Measurements from ENCODE around the gene ATF5. TPM values are rescaled to one million over a fixed set of nuclear protein-coding genes. Genes with fewer than 3 reads are reported as not detected.

Gene ATF5
- total and polyA plus RNA-seq, 2 of the 13 experiments (the other 11 are each of a cell fraction or from before 2014, with no cell fraction given) = 5.2 to 10.3 TPM

DNA sequence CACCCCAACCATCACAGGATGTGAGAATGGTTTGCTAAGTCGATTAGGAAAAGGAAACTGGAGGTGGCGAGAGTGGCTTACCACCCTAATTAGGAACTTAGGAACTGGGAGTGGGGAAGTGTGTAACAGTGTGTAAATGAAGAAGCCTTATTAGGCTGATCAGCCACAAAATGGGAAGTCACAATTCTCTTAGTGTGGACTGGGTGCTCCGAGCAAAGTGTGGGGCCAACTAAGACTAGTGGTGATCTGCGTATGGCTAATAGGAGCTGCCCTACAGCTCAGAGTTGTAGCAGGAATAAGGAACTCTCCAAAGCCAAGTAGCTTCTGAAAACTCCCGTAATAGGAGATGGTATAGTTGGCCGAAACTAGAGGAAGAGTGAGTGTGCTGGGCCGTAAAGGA is 24.4 kb downstream of the ATF5 start:
- in situ Hi-C loops (cut with HindIII; ENCODE audit: extremely low pct_ligation_motif_present, low pct_unique_long_range_greater_than_20kb) = no loop called here
- DNase-seq (ENCODE audit: low spot score) (no peak), FAIRE-seq (no peak), ATAC-seq (no peak)
- Histone ChIP-seq H3K4me2 (ENCODE audit: low read depth, low read length) (no peak overlapping the region), H4K20me1 (ENCODE audit: insufficient read depth, low read length) (no peaks in the 10 kb centered on the region), H3K9ac (ENCODE audit: insufficient read depth, low read depth, low read length) (no peak overlapping the region), H2AFZ (ENCODE audit: low read length) (no peak overlapping the region), H3K27ac (ENCODE audit: extremely low read length, insufficient read depth, low read length) (no peak overlapping the region), H3K9me3 (ENCODE audit: low read length) (no peaks in the 10 kb centered on the region), H3K79me2 (ENCODE audit: insufficient read depth, low read length) (no peaks in the 10 kb centered on the region), H3K36me3 (replicated peaks in 1 of 2; ENCODE audit: control insufficient read depth in 1 of 2, insufficient read depth in 2 of 2, low read length in 2 of 2) (no peaks in the 10 kb centered on the region), H3K4me3 (replicated peaks in 1 of 3; ENCODE audit: insufficient read depth in 1 of 3, low read depth in 2 of 3, low read length in 3 of 3) (no peak overlapping the region), H3K27me3 (ENCODE audit: control insufficient read depth in 1 of 2, insufficient read depth in 2 of 2, low read length in 2 of 2) (peaks cover 0 to 36% of the 10 kb centered on the region in 2 experiments; a peak in 3 of 5 replicates), H3K4me1 (ENCODE audit: insufficient read depth, low read length) (peaks cover 64% of the 10 kb centered on the region)
- WGBS (ENCODE audit: low lambda C conversion rate) = 54% methylated on average over 7 of the region's 7 CpGs
- no peak for TF ChIP-seq ZNF180 (CRISPR knock-in tag; IDR thresholded peaks at IDR 0.05; ENCODE audit: borderline replicate concordance, low read depth)
- TF ChIP-seq POLR2G (IDR thresholded peaks at IDR 0.05; ENCODE audit: low read depth, low read length) = no peak
- TF ChIP-seq MTA1 (CRISPR knock-in tag; IDR thresholded peaks at IDR 0.05; ENCODE audit: borderline replicate concordance) = no peak
- no peak for TF ChIP-seq REPIN1 (CRISPR knock-in tag; IDR thresholded peaks at IDR 0.05; ENCODE audit: borderline replicate concordance, low read depth)
- TF ChIP-seq ZNF660 (CRISPR knock-in tag; IDR thresholded peaks at IDR 0.05; ENCODE audit: borderline replicate concordance, low read depth) = no peak
- CTCF ChIA-PET (ENCODE audit: low intra/inter-chr PET ratio, low total read pairs) = no interaction called here
- POLR2A ChIA-PET = interaction anchor here (1.3 to 2.9 kb wide), 2 partner anchors 23 to 24 kb away, joined by 4 to 17 read pairs; partner anchors contain the start of genes ATF5 and NUP62
- no TSS peak for BruUV-seq (replicated peaks)
- intact Hi-C loops (cut with micrococcal nuclease; ENCODE audit: unreplicated experiment) = no loop called here

DNA sequence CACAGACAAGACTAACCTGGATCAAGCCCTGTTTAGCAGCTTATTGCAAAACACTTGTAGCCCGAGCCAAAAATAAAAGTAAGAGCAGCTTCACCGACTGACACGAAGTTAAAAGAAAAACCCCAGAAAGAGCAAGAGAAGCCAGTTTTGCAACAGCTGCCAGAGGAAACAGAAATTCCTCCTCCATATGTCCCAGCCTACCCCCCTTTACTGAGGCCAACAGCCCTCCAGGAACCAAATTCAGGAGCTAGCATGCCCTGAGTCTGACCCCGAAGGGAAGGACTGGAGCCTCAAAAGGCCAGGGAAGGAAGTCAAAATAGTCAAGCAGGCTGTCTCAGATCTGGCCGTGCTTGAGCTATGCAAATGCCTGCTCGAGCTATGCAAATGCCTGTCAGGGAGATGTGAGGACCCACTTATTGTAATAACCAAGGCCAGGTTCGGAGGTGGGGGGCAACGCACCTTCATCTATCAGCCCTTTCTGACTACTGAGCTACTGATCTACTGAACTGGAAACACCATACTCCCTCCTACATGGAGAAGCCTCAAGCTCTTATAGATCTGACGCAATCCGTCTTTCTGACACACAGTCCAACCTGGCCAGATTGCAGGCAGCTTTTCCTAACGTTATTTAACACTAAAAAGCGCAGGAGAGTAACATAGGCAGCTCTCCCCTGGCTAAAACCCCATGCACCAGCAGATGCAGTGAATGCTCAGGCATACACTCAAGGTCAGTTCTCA is 25.3 kb downstream of the ATF5 start:
- Histone ChIP-seq H3K4me1 (ENCODE audit: insufficient read depth, low read length) (peaks cover 64% of the 10 kb centered on the region), H3K27ac (ENCODE audit: extremely low read length, insufficient read depth, low read length) (no peak overlapping the region), H4K20me1 (ENCODE audit: insufficient read depth, low read length) (no peaks in the 10 kb centered on the region), H3K4me3 (replicated peaks in 1 of 3; ENCODE audit: insufficient read depth in 1 of 3, low read depth in 2 of 3, low read length in 3 of 3) (peak overlapping the region in 2 of 3 experiments; percentile 0 to 31; a peak in 1 of 6 replicates), H3K9me3 (ENCODE audit: low read length) (no peaks in the 10 kb centered on the region), H2AFZ (ENCODE audit: low read length) (no peak overlapping the region), H3K4me2 (ENCODE audit: low read depth, low read length) (peak overlapping the region; percentile 57), H3K27me3 (ENCODE audit: control insufficient read depth in 1 of 2, insufficient read depth in 2 of 2, low read length in 2 of 2) (peaks cover 0 to 36% of the 10 kb centered on the region in 2 experiments; a peak in 3 of 5 replicates), H3K36me3 (replicated peaks in 1 of 2; ENCODE audit: control insufficient read depth in 1 of 2, insufficient read depth in 2 of 2, low read length in 2 of 2) (no peaks in the 10 kb centered on the region), H3K79me2 (ENCODE audit: insufficient read depth, low read length) (no peaks in the 10 kb centered on the region), H3K9ac (ENCODE audit: insufficient read depth, low read depth, low read length) (no peak overlapping the region)
- ChIA-PET POLR2A (interaction anchor here (1.3 to 2.9 kb wide), 2 partner anchors 22 to 25 kb away, joined by 4 to 17 read pairs; partner anchors contain the start of genes ATF5 and NUP62), CTCF (ENCODE audit: low intra/inter-chr PET ratio, low total read pairs) (no interaction called here)
- 7% methylated on average over 5 of the region's 12 CpGs for WGBS (ENCODE audit: low lambda C conversion rate)
- in situ Hi-C loops (cut with HindIII; ENCODE audit: extremely low pct_ligation_motif_present, low pct_unique_long_range_greater_than_20kb) = no loop called here
- ATAC-seq (peak; percentile 19; the same call in 1 of the 3 replicates), FAIRE-seq (peak; percentile 34), DNase-seq (ENCODE audit: low spot score) (peak; percentile 14)
- BruUV-seq (replicated peaks) = no TSS peak
- intact Hi-C loops (cut with micrococcal nuclease; ENCODE audit: unreplicated experiment) = no loop called here
- TF ChIP-seq CEBPG (CRISPR knock-in tag; IDR thresholded peaks at IDR 0.05) (peak; percentile 81), TCF7L2 (IDR thresholded peaks at IDR 0.05; ENCODE audit: low read depth, low read length) (no peak), MYC (CRISPR knock-in tag; IDR thresholded peaks at IDR 0.05; ENCODE audit: borderline replicate concordance) (no peak), ZNF205 (CRISPR knock-in tag; IDR thresholded peaks at IDR 0.05) (0 out of 2 replicates have a peak, but pooled peaks have one; percentile 13)
- TF ChIP-seq, protein P1, sequence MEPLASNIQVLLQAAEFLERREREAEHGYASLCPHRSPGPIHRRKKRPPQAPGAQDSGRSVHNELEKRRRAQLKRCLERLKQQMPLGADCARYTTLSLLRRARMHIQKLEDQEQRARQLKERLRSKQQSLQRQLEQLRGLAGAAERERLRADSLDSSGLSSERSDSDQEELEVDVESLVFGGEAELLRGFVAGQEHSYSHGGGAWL (CRISPR knock-in tag; IDR thresholded peaks at IDR 0.05) = no peak
- TF ChIP-seq, protein P2, sequence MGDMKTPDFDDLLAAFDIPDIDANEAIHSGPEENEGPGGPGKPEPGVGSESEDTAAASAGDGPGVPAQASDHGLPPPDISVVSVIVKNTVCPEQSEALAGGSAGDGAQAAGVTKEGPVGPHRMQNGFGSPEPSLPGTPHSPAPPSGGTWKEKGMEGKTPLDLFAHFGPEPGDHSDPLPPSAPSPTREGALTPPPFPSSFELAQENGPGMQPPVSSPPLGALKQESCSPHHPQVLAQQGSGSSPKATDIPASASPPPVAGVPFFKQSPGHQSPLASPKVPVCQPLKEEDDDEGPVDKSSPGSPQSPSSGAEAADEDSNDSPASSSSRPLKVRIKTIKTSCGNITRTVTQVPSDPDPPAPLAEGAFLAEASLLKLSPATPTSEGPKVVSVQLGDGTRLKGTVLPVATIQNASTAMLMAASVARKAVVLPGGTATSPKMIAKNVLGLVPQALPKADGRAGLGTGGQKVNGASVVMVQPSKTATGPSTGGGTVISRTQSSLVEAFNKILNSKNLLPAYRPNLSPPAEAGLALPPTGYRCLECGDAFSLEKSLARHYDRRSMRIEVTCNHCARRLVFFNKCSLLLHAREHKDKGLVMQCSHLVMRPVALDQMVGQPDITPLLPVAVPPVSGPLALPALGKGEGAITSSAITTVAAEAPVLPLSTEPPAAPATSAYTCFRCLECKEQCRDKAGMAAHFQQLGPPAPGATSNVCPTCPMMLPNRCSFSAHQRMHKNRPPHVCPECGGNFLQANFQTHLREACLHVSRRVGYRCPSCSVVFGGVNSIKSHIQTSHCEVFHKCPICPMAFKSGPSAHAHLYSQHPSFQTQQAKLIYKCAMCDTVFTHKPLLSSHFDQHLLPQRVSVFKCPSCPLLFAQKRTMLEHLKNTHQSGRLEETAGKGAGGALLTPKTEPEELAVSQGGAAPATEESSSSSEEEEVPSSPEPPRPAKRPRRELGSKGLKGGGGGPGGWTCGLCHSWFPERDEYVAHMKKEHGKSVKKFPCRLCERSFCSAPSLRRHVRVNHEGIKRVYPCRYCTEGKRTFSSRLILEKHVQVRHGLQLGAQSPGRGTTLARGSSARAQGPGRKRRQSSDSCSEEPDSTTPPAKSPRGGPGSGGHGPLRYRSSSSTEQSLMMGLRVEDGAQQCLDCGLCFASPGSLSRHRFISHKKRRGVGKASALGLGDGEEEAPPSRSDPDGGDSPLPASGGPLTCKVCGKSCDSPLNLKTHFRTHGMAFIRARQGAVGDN (CRISPR knock-in tag; IDR thresholded peaks at IDR 0.05) = no peak
- TF ChIP-seq, protein P3, sequence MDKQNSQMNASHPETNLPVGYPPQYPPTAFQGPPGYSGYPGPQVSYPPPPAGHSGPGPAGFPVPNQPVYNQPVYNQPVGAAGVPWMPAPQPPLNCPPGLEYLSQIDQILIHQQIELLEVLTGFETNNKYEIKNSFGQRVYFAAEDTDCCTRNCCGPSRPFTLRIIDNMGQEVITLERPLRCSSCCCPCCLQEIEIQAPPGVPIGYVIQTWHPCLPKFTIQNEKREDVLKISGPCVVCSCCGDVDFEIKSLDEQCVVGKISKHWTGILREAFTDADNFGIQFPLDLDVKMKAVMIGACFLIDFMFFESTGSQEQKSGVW (CRISPR knock-in tag; IDR thresholded peaks at IDR 0.05; ENCODE audit: borderline replicate concordance) = no peak
